ENCODE measurements around the gene PMEL.

GRCh38 chr12:55984861-55985260 is 19.0 kb upstream of the PMEL start:
- TF ChIP-seq, protein P1, sequence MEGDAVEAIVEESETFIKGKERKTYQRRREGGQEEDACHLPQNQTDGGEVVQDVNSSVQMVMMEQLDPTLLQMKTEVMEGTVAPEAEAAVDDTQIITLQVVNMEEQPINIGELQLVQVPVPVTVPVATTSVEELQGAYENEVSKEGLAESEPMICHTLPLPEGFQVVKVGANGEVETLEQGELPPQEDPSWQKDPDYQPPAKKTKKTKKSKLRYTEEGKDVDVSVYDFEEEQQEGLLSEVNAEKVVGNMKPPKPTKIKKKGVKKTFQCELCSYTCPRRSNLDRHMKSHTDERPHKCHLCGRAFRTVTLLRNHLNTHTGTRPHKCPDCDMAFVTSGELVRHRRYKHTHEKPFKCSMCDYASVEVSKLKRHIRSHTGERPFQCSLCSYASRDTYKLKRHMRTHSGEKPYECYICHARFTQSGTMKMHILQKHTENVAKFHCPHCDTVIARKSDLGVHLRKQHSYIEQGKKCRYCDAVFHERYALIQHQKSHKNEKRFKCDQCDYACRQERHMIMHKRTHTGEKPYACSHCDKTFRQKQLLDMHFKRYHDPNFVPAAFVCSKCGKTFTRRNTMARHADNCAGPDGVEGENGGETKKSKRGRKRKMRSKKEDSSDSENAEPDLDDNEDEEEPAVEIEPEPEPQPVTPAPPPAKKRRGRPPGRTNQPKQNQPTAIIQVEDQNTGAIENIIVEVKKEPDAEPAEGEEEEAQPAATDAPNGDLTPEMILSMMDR (conservative IDR thresholded peaks at IDR 0.05 in 1 of 2, IDR thresholded peaks at IDR 0.05 in 1 of 2; ENCODE audit: low read depth in 1 of 2, low read length in 2 of 2) = no peak
- TF ChIP-seq EZH2 (IDR thresholded peaks at IDR 0.05; ENCODE audit: low read length, missing control alignments) = no peak
